ENCODE results near the gene TNFRSF8. TPM values are rescaled to one million over a fixed set of nuclear protein-coding genes. Genes with fewer than 3 reads are reported as not detected.

The TNFRSF8 gene
- total RNA-seq, 1 experiment from 2014 or later, result 2.9 TPM

- Histone ChIP-seq H3K4me2 (ENCODE audit: insufficient read depth, insufficient read length, low read length) (no peak overlapping the region), H3K4me1 (ENCODE audit: insufficient read depth, low read length) (no peaks in the 10 kb centered on the region), H2BK15ac (ENCODE audit: low read depth, low read length) (no peak overlapping the region), H3K18ac (ENCODE audit: insufficient read length, low read depth, low read length) (no peak overlapping the region), H3K9ac (ENCODE audit: extremely low read depth, insufficient read length, low read length) (no peak overlapping the region), H4K91ac (ENCODE audit: insufficient read length, low read depth, low read length) (no peak overlapping the region), H4K8ac (replicated peaks; ENCODE audit: insufficient read length, low read depth, low read length) (no peak overlapping the region), H3K56ac (ENCODE audit: insufficient read length, low read depth, low read length) (no peak overlapping the region), H3K27ac (ENCODE audit: insufficient read length, low read depth, low read length) (no peak overlapping the region), H3K23ac (ENCODE audit: insufficient read length, low read depth, low read length) (no peak overlapping the region), H3K9me3 (ENCODE audit: control insufficient read depth, low read depth, low read length) (no peaks in the 10 kb centered on the region), H3K79me1 (ENCODE audit: insufficient read depth, low read depth, low read length, poor library complexity, severe bottlenecking) (no peaks in the 10 kb centered on the region), H3K27me3 (ENCODE audit: insufficient read depth, low read length) (no peaks in the 10 kb centered on the region), H2AK5ac (ENCODE audit: insufficient read length, low read length) (no peak overlapping the region), H3K23me2 (ENCODE audit: insufficient read length, low read depth, low read length, poor library complexity, severe bottlenecking) (no peaks in the 10 kb centered on the region), H2BK20ac (ENCODE audit: low read depth, low read length, poor library complexity, severe bottlenecking) (no peak overlapping the region), H3K4ac (ENCODE audit: low read depth, low read length) (no peak overlapping the region), H3K79me2 (ENCODE audit: insufficient read depth, low read length) (no peaks in the 10 kb centered on the region), H2BK5ac (ENCODE audit: insufficient read length, low read length) (no peak overlapping the region), H3T11ph (ENCODE audit: low read length) (no peak overlapping the region), H3K14ac (ENCODE audit: insufficient read depth, low read length) (no peak overlapping the region), H2AFZ (ENCODE audit: low read length) (no peak overlapping the region), H2BK120ac (ENCODE audit: low read depth, low read length, poor library complexity, severe bottlenecking) (no peak overlapping the region), H4K20me1 (ENCODE audit: control insufficient read depth, insufficient read depth, insufficient read length) (no peaks in the 10 kb centered on the region), H2BK12ac (ENCODE audit: insufficient read length, low read depth, low read length) (no peak overlapping the region), H4K5ac (ENCODE audit: insufficient read length, low read depth, low read length) (no peak overlapping the region)
- Mint-ChIP-seq H3K27ac (no peak overlapping the region), H3K36me3 (ENCODE audit: insufficient read depth in 1 of 3, low read depth in 3 of 3) (peaks cover 4 to 11% (median 5%) of the 10 kb centered on the region in 3 experiments; a peak in 5 of 7 replicates), H3K4me1 (peaks cover 0 to 2% of the 10 kb centered on the region in 2 experiments; a peak in 1 of 4 replicates), H3K27me3 (ENCODE audit: low read depth) (no peaks in the 10 kb centered on the region), H3K9me3 (no peaks in the 10 kb centered on the region), H3K4me3 (no peak overlapping the region)
- DNase-seq, result no peak
- no peak for TF ChIP-seq CTCF (conservative IDR thresholded peaks at IDR 0.05)
- no CpG with 5 or more reads among the region's 9 CpGs for WGBS (ENCODE audit: extremely low coverage, insufficient read length, low lambda C conversion rate)
Observed at GRCh38 chr1:12114916-12115315, 51.8 kb downstream of the TNFRSF8 start.
